ENCODE measurements around the gene KLHL17.
A peak's percentile ranks its signal among the peaks of the same experiment; 100 is the strongest.
"Not testable (repeated sequence)": the region's sequence is repeated elsewhere in the genome, so short reads cannot be mapped to it uniquely, and the experiment has no call there.

KLHL17 gene

DNA sequence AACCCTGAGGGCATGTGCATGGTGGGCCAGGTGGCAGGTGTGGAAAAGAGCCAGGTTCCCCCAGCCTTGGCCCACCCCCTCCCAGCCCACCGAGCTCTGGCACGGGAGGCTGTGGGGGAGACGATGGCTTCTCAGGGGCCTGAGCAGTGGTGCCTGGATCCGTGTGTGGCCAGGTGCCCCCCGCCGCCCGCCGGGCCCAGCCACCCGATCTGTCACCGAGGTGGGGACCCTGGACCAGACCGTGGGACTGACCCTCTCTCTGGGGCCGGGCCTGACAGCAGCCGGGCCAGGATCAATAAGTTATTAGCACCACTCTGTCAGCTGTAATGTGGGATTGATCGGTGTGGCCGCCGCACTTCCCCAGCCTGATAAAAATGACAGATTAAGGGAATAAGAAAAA, 22.9 kb upstream of the KLHL17 start:
- DNase-seq, result no peak

DNA sequence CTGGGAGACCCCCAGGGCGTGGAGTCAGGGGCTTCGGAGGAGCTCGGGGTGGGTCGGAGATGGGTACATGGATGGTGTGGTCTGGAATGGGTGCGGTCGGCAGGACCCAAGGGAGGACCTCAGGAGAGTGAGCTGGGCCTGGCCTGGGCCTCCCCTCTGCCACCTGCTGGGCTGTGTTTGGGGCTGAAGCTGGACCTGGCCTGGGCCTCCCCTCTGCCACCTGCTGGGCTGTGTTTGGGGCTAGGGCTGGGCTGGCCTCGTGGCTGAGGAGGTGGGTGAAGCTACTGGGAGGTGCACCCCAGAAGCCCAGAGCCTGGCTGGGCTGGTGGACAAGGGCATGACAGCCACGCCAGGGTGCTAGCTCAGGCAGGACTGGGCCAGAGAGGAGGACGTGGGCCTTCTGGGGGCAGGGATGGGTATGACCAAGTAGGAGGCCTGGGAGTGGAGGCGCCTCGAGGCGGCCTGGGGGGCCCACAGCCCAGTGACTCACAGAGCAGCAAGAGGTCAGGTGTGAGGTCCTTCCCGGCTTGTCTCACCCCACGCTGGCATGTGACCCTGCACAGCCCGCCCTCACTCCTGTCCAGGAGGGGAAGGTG, 22.2 kb upstream of the KLHL17 start:
- no peak for DNase-seq

DNA sequence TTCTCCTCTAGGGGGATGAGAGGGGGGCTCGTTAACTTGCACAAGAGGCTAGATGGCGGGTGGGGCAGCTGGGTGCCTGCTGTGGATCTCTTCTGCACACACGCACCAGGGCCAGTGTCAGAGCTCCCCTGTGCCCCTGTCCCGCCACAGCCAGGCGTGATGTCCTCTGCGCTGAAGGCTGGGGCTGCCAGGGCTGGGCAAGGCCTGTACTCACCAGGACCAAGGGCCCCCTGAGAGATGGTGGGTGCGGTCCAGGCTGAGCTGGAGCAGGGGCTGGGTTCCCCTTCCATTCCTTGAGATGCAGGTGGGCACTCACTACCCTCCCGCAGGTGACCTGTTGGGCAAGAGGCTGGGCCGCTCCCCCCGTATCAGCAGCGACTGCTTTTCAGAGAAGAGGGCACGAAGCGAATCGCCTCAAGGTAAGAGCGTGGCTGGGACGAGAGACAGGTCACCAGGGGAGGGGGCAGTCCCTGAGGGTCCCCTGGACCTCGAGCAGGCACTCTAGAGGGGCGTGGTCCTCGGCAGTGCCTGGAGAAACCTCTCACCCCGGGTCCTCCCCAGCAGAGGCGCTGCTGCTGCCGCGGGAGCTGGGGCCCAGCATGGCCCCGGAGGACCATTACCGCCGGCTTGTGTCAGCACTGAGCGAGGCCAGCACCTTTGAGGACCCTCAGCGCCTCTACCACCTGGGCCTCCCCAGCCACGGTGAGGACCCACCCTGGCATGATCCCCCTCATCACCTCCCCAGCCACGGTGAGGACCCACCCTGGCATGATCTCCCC, 21.5 kb upstream of the KLHL17 start:
- DNase-seq, result no peak

DNA sequence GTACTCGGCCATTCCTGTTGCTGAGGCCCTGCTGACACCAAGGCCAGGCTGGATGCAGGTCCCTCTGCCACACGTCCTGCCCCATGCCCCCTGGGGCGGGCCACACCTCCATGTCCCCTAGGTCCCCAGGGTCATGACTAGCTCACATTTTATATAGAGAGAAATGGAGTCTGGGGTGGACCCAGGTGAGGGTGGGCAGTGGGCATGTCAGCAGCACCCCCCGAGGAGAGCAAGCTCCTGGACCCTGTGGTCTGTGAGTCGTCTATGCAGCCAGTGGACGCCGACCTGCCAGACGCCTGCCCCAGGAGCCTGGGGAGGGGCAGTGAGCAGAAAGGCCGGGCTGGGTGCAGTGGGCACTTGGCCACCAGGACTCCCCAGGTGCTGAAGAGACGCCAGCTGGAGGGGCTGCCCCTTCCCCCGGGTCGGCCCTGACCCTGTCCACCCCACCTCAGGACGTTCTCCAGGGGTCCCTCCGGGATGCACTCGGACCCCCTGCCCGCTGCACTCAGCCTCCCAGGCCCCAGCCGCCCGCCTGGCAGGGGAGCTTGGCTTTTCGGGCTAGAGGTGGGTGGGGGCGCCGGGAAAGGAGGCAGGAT, 20.8 kb upstream of the KLHL17 start:
- DNase-seq, result no peak

DNA sequence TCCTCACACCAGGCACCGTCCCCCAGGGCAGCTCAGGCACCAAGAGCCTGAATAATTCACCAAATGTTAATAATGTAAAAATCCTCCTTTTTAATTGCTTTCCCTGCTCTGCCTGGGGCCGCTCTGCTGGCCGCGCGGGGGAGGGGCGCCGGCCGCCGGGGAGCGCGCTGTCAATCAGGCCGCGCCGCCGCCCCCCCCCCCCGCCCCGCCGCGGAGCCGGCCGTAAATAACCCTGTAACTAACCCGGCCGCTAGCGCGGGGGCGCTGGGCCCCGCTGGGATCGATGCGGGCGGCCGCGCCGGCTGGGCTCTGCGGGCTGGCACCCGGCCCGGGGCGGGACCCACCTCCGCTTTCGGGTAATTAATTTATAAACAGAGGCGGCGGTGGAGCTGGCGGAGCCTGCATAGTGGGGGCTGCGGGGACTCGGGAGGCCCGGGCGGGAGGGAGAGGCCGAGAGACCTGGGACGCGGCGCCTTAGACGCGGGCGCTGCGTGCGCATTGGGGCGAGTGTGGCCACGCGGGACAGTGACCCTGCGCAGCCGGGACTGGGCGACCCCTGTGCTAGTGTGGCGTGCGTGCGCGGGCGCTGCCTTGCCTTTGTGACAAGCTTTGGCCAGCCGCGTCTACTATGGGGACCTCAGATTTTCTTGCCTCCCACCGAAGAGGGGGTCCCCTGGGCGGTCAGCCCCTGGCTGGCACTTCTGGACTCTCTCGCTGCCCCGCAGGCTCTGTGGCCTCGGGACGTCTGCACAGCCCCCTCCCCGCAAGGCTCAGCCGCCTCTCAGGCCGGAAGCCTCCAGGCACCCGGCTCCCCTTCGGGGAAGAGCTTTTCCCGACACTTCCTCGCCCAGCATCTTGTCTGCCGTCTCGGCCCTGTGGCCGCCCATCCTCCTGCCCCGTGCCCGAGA, 20.0 kb upstream of the KLHL17 start:
- peak; percentile 28 for DNase-seq

DNA sequence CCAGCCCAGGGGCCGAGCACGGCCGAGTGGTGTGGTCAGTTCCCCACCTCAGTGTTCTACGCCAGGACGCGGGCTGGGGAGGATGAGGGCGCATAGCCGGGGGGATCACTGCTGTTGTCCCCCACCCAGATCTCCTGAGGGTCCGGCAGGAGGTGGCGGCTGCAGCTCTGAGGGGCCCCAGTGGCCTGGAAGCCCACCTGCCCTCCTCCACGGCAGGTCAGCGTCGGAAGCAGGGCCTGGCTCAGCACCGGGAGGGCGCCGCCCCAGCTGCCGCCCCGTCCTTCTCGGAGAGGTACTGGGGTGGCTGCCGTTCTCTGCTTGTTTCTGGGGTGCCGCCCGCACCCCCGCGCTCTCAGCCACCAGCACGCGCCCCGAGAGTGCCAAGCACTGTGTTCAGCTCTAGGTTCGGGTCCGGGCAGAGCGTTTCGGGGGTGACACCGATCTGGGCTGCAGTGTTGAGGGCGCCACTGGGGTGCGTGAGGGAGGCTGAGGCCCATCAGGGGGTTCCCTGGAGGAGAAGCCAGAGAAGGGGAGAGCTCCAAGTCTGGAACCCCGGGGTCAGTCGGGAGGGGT, 19.3 kb upstream of the KLHL17 start:
- DNase-seq, result no peak

DNA sequence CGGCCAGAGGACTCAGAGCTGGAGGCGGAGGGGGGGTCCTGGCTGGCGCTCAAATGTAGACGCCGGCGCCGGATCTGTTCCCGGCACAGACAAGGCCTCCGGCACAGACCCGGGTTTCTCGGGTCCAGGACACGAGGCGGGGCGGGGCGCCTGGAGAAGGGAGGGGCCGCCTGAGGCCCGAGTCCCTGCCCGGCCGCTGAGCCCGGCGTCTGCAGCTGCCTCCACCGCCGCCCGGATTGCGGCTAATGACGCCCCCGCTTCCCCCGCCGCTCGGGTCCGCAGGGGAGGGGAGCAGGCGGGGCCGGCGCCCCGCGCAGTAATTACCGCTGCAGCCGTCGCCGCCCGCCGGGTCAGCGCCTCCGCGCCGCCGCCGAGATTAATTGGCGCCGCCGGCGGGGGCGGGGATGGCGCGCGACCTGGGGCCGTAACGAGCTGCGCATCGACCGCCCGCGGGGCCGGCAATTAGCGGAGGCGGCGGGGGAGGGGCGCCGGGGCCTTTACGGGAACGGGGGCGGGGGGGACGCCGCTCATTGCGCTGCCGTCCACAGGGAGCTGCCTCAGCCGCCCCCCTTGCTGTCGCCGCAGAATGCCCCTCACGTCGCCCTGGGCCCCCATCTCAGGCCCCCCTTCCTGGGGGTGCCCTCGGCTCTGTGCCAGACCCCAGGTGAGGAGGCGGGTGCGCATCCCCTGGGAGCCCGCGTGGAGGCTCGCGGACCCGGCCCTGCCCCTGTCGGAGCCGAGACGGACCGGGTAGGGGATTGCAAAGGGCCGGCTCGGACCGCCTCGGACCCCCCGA, 18.6 kb upstream of the KLHL17 start:
- DNase-seq, result peak; percentile 36

DNA sequence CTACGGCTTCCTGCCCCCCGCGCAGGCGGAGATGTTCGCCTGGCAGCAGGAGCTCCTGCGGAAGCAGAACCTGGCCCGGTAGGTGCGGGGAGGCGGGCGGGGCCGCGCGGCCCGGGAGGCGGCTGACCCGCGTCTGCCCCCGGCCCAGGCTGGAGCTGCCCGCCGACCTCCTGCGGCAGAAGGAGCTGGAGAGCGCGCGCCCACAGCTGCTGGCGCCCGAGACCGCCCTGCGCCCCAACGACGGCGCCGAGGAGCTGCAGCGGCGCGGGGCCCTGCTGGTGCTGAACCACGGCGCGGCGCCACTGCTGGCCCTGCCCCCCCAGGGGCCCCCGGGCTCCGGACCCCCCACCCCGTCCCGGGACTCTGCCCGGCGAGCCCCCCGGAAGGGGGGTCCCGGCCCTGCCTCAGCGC, 18.0 kb upstream of the KLHL17 start:
- DNase-seq, result no peak

DNA sequence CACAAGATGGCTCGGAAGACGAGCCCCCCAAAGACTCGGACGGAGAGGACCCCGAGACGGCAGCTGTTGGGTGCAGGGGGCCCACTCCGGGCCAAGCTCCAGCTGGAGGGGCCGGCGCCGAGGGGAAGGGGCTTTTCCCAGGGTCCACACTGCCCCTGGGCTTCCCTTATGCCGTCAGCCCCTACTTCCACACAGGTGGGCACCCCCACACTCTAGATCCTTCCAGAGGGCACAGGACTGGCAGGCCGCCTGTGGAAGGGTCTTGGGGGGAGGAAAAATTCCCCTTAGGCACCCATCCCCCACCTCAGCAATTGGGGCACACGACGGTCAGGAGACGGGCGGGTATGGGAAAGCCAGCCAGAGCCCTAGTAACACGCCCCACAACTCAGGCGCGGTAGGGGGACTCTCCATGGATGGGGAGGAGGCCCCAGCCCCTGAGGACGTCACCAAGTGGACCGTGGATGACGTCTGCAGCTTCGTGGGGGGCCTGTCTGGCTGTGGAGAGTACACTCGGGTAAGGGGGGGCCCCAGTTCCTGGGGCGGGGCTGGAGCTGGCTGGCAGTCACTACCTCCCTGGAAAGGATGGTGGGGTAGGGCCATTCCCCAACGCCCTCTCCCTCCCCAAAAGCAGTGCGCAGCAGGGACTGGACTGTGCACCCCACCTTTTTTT, 17.4 kb upstream of the KLHL17 start:
- DNase-seq, result no peak

DNA sequence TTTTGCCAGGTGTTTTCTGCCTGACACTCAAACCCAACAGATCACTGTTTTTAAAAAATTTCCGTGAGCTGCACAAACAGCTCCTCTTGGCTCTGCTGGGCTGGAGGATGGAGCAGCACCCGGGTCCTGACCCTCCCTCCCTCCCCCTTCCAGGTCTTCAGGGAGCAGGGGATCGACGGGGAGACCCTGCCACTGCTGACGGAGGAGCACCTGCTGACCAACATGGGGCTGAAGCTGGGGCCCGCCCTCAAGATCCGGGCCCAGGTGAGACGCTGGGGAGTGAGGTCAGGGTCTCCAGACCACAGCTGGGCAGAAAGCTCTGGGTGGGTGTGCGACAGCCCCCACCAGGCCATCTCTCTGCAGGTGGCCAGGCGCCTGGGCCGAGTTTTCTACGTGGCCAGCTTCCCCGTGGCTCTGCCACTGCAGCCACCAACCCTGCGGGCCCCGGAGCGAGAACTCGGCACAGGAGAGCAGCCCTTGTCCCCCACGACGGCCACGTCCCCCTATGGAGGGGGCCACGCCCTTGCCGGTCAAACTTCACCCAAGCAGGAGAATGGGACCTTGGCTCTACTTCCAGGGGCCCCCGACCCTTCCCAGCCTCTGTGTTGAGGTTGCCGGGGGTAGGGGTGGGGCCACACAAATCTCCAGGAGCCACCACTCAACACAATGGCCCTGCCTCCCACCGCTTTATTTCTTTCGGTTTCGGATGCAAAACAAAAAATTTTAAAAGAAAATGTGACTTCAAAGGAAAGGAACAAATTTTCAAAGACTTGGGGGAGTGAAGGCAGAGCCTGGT, 16.6 kb upstream of the KLHL17 start:
- DNase-seq, result no peak

DNA sequence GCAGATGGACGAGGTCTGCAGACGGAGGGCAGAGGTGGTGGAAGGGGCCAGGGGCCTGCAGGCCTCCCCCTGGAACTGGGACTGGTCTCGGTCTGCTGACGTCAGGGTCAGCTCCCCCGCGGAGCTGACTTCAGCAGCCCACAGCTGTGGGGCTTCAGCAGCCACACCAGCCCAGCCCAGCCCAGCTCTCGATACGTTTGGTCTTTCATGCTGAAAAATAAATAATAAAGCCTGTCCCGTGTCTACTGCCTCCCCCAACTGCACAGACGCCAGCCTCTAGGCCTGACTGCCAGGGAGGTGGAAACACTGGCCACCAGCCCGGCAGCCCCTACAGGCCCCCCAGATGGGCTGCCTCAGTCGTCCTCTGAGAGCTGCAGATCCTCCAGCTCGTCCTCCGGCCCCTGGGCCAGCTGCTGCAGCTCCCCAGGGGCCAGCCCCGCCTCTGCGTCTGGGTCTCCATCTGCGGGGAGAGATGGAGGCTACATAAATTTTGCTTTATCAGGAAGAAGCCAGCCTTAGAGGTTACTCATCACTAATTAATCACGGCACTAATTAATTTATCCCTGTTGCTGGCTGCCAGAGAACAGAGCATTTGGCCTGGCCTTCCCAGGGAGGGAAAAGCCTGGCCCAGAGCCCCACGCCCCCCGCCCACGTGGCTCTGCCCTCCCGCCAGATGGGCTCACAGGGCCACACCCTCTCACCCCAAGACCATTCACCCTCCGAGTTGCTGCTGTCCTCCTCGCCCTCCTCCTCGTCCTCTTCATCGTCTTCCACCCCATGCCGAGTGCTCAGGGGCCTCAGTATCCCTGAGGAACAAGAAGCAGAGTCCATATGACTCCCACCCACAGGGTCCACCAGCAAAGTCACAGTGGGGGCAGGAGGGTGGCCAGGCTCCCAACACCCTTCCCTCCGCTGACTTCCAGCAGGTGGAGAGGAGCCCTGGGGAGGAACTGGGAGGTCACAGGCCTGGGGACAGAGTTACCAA, 15.8 kb upstream of the KLHL17 start:
- DNase-seq, result no peak

DNA sequence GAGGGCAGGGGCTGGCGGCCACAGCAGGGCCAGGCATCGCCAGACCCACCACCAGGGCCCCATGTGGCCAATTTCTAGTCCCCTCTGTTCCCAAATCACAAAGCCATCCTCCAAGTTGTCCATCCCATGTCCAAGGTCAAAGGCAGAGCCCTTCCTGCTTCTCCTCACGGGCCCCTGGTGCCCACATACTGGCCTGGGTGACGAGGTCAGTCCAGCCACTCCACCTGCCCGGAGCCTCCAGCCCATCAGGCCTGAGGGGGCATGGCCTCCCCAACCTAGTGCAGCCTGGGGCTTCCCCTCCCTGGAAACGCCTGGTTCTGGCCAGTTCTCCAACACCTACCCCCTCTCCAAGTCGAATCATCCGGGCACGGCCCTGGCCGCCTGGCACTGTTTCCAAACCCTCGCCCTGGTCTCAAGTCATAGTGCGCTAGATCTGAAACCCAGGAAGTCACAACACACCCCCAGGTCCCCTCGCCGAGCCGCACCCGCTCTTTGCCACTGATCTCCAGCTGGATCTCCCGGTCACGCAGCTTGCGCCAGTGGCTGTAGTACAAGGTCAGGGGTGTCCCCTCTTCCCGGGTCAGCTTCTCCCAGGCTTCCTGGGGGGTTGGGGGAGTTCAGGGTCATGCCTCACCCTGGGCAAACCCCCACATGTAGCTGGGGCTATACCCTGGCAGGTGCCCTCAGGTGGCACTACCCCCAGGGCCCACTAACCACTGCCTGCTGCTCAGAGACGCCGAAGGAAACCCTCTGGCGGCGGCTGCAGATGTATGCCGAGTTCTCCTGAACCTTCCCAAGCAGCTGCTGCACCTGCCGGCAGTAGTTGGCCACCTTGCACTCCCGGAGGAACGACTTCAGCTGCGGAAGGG, 14.5 kb upstream of the KLHL17 start:
- no peak for DNase-seq

DNA sequence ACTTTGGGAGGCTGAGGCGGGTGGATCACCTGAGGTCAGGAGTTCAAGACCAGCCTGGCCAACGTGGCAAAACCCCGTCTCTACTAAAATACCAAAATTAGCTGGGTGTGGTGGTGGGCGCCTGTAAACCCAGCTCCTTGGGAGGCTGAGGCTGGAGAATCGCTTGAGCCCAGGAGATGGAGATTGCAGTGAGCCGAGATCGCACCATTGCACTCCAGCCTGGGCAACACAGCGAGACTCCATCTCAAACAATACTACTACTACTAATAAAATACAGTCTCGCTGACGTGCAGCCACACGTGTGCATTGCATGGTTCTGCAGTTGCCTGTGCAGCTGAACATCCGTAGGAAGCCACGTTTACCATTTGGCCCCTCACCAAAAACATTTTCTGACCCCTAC, 13.6 kb upstream of the KLHL17 start:
- DNase-seq, result not testable (repeated sequence)

DNA sequence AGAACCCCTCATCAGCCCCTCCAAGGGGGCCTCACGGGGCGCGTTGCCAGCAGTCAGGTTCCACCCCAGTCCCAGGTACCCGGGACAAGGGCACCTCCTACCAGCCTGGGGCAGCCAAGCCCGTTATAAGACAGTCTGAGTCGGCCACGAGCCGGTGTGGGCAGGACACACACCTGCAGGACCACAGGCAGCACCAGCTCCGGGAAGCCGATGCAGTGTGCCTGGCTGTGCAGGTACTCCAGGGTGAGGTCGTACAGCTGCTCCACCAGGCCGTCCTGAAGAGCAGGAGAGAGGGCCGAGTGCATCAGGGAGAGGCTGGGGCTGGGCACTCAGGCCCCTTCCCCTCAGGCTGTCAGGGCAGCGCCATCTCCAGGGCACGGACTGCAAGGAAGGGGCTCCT, 12.4 kb upstream of the KLHL17 start:
- DNase-seq, result no peak

DNA sequence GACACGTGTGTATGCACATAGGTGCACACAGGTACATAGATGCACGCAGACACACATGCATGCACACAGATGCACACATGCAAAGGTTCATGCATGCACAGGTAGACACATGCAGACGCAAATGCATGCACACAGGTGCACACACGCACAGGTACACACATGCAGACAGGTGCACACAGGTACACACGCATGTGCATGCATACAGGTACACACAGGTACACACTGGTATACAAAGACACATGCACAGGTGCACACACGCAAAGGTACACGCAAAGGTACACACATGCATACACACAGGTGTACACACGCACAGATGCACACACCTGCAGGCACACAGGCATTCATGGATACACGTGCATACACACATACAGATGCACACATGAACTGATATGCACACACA, 10.1 kb upstream of the KLHL17 start:
- DNase-seq, result no peak

DNA sequence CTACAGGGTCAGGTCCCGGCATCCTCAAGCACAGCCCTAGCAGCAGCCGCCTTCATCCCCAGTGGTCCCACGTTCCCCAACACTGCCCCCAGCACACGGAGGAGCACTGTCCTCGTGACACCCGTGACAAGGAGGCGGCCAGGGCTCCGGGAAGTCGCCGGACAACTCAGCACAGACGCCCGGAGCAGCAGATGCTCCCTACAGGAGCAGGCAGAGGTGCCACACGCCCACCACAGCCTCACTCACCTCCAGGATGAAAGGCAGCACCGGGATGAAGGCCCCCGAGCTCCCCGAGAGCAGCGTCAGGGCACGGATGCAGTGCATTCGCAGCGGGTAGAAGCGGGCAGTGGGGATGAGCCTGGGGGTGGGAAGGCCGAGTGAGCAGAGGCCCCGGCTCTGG, 9.5 kb upstream of the KLHL17 start:
- no peak for DNase-seq

DNA sequence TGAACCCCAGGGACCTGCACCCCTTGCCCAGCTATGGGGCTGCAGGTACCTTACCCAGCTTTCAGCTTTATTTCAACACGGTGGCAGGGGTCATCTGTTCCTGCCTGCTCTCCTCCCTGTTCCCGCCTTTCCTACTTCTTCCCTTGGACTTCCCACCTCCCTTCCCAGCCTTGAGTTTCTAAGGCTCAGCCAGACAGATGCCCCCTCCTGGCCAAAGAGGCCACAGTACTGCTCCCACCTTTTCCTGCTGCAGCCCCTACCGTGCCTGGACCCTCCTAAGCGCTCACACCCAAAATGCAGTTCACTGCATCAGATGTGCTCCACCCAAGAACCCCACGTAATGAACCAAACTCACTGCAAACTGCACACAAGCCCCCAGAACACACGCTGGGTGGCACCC, 9.0 kb upstream of the KLHL17 start:
- no peak for DNase-seq

DNA sequence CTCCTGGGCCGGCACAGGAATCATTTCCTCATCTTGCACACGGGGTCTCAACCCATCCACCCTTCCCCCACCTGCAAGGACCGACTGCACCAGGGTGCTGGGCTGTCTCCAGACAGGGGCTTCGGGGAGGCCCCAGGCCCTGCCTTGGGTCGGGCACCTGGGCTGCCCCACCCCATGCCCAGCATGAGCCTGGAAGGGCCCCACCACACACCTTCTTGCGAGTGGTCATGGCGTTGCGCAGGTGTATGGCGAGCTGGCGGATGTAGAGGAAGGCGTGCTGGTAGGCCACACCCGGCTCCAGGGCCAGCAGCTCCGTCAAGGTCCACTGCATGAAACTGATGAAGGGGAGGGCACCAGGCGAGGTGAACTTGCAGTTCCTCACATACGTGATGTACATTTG, 8.2 kb upstream of the KLHL17 start:
- no peak for DNase-seq

Measured in activated naive CD4-positive, alpha-beta T cell treated with Interleukin-2 at 50 U/mL for 16 hours (primary cell).